HEK293 (cell line): ENCODE measurements around the gene GMDS.

ENCODE experiments used
- CTCF ChIA-PET: fragments of 350-600 bp; formaldehyde crosslinking; extraction: SDS; loops from one replicate; lab custom pipeline; 2021; ENCODE audit warnings: antibody characterized with exemption; lab: Yijun Ruan, JAX
- POLR2A ChIA-PET: fragments of 300-600 bp; formaldehyde crosslinking; extraction: SDS; loops from one replicate; lab custom pipeline; 2020; ENCODE audit warnings: antibody characterized with exemption, inconsistent platforms; lab: Yijun Ruan, JAX
- H3K27ac ChIP-seq: fragments of 200-500 bp; sonication (Bioruptor generic); 2 replicates; pipeline ENCODE4 v1.5.1; 2014; ENCODE audit warnings: low read depth, low read length, control low read depth, inconsistent platforms; ENCODE audit errors: extremely low read depth
- H3K36me3 ChIP-seq, 2 experiments: fragments of 200-500 bp in 1 of 2; sonication (Bioruptor generic) in 1 of 2; 1 replicate in 1 of 2; 2 replicates in 1 of 2; pipeline ENCODE4 v1.5.1; 2014 to 2017; ENCODE audit warnings: inconsistent platforms in 2 of 2, low read length in 2 of 2; ENCODE audit not compliant: control insufficient read depth in 2 of 2, insufficient read depth in 1 of 2
- H3K4me1 ChIP-seq: fragments of 200-500 bp; sonication (Bioruptor generic); 2 replicates; pipeline ENCODE4 v1.5.1; 2014; ENCODE audit warnings: mild to moderate bottlenecking, low read length, inconsistent platforms; ENCODE audit not compliant: control insufficient read depth, insufficient read depth
- H3K4me3 ChIP-seq: 2 replicates; pipeline ENCODE4 v1.5.1; 2011; ENCODE audit warnings: low read depth, mild to moderate bottlenecking, control low read depth, low read length, moderate library complexity
- H3K9me3 ChIP-seq: fragments of 200-500 bp; sonication (Bioruptor generic); 2 replicates; pipeline ENCODE4 v1.5.1; 2014; ENCODE audit warnings: low read depth, low read length, inconsistent platforms; ENCODE audit not compliant: control insufficient read depth, insufficient read depth
- OVOL3 ChIP-seq: fragments of 450-650 bp; formaldehyde crosslinking; IDR thresholded peaks from 2 replicates; pipeline ENCODE4 v1.5.1; 2016; ENCODE audit warnings: missing biosample characterization, missing genetic modification characterization
- PATZ1 ChIP-seq: fragments of 450-650 bp; formaldehyde crosslinking; IDR thresholded peaks from 2 replicates; pipeline ENCODE4 v1.5.1; 2016; ENCODE audit warnings: missing biosample characterization, missing genetic modification characterization
- PRDM1 ChIP-seq: fragments of 450-650 bp; formaldehyde crosslinking; IDR thresholded peaks from 2 replicates; pipeline ENCODE4; 2016; ENCODE audit warnings: missing biosample characterization, missing genetic modification characterization
- PRDM6 ChIP-seq: fragments of 450-650 bp; formaldehyde crosslinking; IDR thresholded peaks from 2 replicates; pipeline ENCODE4 v1.5.1; 2017; ENCODE audit warnings: missing biosample characterization, missing genetic modification characterization
- TCF7L2 ChIP-seq: IDR thresholded peaks from 2 replicates; pipeline ENCODE4 v1.6.1; 2011; ENCODE audit warnings: low read depth, mild to moderate bottlenecking, inconsistent platforms, low read length, moderate library complexity, borderline replicate concordance
- YY1 ChIP-seq: fragments of 450-650 bp; formaldehyde crosslinking; IDR thresholded peaks from 2 replicates; pipeline ENCODE4 v1.5.1; 2018; ENCODE audit warnings: missing biosample characterization, missing genetic modification characterization
- ZBTB1 ChIP-seq: fragments of 450-650 bp; formaldehyde crosslinking; IDR thresholded peaks from 2 replicates; pipeline ENCODE4 v1.5.1; 2016; ENCODE audit warnings: missing biosample characterization, missing genetic modification characterization
- ZBTB21 ChIP-seq: fragments of 450-650 bp; formaldehyde crosslinking; IDR thresholded peaks from 2 replicates; pipeline ENCODE4 v1.5.1; 2017; ENCODE audit warnings: missing biosample characterization, missing genetic modification characterization
- ZFP69B ChIP-seq: fragments of 450-650 bp; formaldehyde crosslinking; IDR thresholded peaks from 2 replicates; pipeline ENCODE4 v1.5.1; 2016; ENCODE audit warnings: missing biosample characterization, missing genetic modification characterization
- ZNF140 ChIP-seq: fragments of 450-650 bp; formaldehyde crosslinking; IDR thresholded peaks from 2 replicates; pipeline ENCODE4 v1.5.1; 2016; ENCODE audit warnings: missing biosample characterization, missing genetic modification characterization
- ZNF148 ChIP-seq: fragments of 450-650 bp; formaldehyde crosslinking; IDR thresholded peaks from 2 replicates; pipeline ENCODE4 v1.5.0; 2017; ENCODE audit warnings: missing biosample characterization, missing genetic modification characterization, borderline replicate concordance
- ZNF19 ChIP-seq: fragments of 450-650 bp; formaldehyde crosslinking; IDR thresholded peaks from 2 replicates; pipeline ENCODE4; 2016; ENCODE audit warnings: missing biosample characterization, missing genetic modification characterization, low read depth
- ZNF248 ChIP-seq: fragments of 450-650 bp; formaldehyde crosslinking; IDR thresholded peaks from 2 replicates; pipeline ENCODE4 v1.5.1; 2017; ENCODE audit warnings: missing biosample characterization, missing genetic modification characterization
- ZNF302 ChIP-seq: fragments of 450-650 bp; formaldehyde crosslinking; IDR thresholded peaks from 2 replicates; pipeline ENCODE4 v1.5.1; 2016; ENCODE audit warnings: missing biosample characterization, missing genetic modification characterization, low read depth
- ZNF350 ChIP-seq: fragments of 450-650 bp; formaldehyde crosslinking; IDR thresholded peaks from 2 replicates; pipeline ENCODE4 v1.5.0; 2017; ENCODE audit warnings: missing biosample characterization, mild to moderate bottlenecking, missing genetic modification characterization
- ZNF488 ChIP-seq: fragments of 450-650 bp; formaldehyde crosslinking; IDR thresholded peaks from 2 replicates; pipeline ENCODE4 v1.5.1; 2016; ENCODE audit warnings: missing biosample characterization, missing genetic modification characterization
- ZNF529 ChIP-seq: fragments of 450-650 bp; formaldehyde crosslinking; IDR thresholded peaks from 2 replicates; pipeline ENCODE4 v1.5.1; 2017; ENCODE audit warnings: missing genetic modification characterization, missing biosample characterization; ENCODE audit not compliant: insufficient replicate concordance
- ZNF555 ChIP-seq: fragments of 450-650 bp; formaldehyde crosslinking; conservative IDR thresholded peaks from 2 replicates; pipeline ENCODE4 v1.5.1; 2017; ENCODE audit warnings: missing biosample characterization, mild to moderate bottlenecking, missing genetic modification characterization, inconsistent platforms
- ZNF560 ChIP-seq: fragments of 450-650 bp; formaldehyde crosslinking; IDR thresholded peaks from 2 replicates; pipeline ENCODE4 v1.5.1; 2017; ENCODE audit warnings: missing biosample characterization, missing genetic modification characterization, borderline replicate concordance
- ZNF670 ChIP-seq: fragments of 450-650 bp; formaldehyde crosslinking; IDR thresholded peaks from 2 replicates; pipeline ENCODE4 v1.5.1; 2016; ENCODE audit warnings: missing biosample characterization, missing genetic modification characterization, low read depth
- ZNF677 ChIP-seq: fragments of 450-650 bp; IDR thresholded peaks from 2 replicates; pipeline ENCODE4 v1.5.0; 2018; ENCODE audit warnings: missing biosample characterization, mild to moderate bottlenecking, missing genetic modification characterization, moderate library complexity
- ZNF707 ChIP-seq: fragments of 450-650 bp; formaldehyde crosslinking; IDR thresholded peaks from 2 replicates; pipeline ENCODE4 v1.5.1; 2016; ENCODE audit warnings: missing biosample characterization, missing genetic modification characterization
- ZNF747 ChIP-seq: fragments of 450-650 bp; formaldehyde crosslinking; IDR thresholded peaks from 2 replicates; pipeline ENCODE4 v1.5.1; 2016; ENCODE audit warnings: missing biosample characterization, missing genetic modification characterization
- ZSCAN18 ChIP-seq: fragments of 450-650 bp; formaldehyde crosslinking; IDR thresholded peaks from 2 replicates; pipeline ENCODE4 v1.5.1; 2016; ENCODE audit warnings: missing biosample characterization, missing genetic modification characterization

GMDS gene

GRCh38 chr6:2168480-2168879, 76.9 kb downstream of the GMDS start (continued):
- TF ChIP-seq ZNF140 (no peak), ZNF555 (tag by site-specific recombination) (no peak), PRDM1 (tag by site-specific recombination) (no peak), PRDM6 (tag by site-specific recombination) (no peak), ZBTB21 (tag by site-specific recombination) (no peak), ZNF560 (no peak), ZSCAN18 (tag by site-specific recombination) (no peak), ZNF529 (tag by site-specific recombination) (no peak), ZFP69B (tag by site-specific recombination) (no peak)
- TF ChIP-seq, all 188 proteins: peak for 0

GRCh38 chr6:2166717-2167116, 78.7 kb downstream of the GMDS start:
- Histone ChIP-seq H3K27ac (no peak overlapping the region), H3K36me3 (no peaks in the 10 kb centered on the region), H3K4me1 (peaks cover 9% of the 10 kb centered on the region), H3K4me3 (no peak overlapping the region), H3K9me3 (no peaks in the 10 kb centered on the region)
- ChIA-PET POLR2A (no interaction called here), CTCF (interaction anchor here (1.6 kb wide), 1 partner anchor 9 kb away, joined by 3 read pairs; no protein-coding TSS in a partner anchor)
- TF ChIP-seq ZNF747 (tag by site-specific recombination) = no peak
- TF ChIP-seq ZNF148 (tag by site-specific recombination) = no peak
- TF ChIP-seq ZNF707 (tag by site-specific recombination) = no peak
- no peak for TF ChIP-seq ZNF248
- no peak for TF ChIP-seq ZNF677 (tag by site-specific recombination)
- no peak for TF ChIP-seq ZNF670 (tag by site-specific recombination)
- TF ChIP-seq TCF7L2 = no peak
- no peak for TF ChIP-seq OVOL3 (tag by site-specific recombination)
- TF ChIP-seq ZNF302 (tag by site-specific recombination) = no peak
- no peak for TF ChIP-seq ZNF19
- no peak for TF ChIP-seq ZNF488 (tag by site-specific recombination)
- no peak for TF ChIP-seq ZNF350 (tag by site-specific recombination)
- no peak for TF ChIP-seq YY1 (tag by site-specific recombination)
- TF ChIP-seq PATZ1 (tag by site-specific recombination) = no peak
- no peak for TF ChIP-seq ZBTB1
- TF ChIP-seq, all 188 proteins: peak for 0
